Measurements from ENCODE around the gene PRRX1.

The PRRX1 gene

DNA sequence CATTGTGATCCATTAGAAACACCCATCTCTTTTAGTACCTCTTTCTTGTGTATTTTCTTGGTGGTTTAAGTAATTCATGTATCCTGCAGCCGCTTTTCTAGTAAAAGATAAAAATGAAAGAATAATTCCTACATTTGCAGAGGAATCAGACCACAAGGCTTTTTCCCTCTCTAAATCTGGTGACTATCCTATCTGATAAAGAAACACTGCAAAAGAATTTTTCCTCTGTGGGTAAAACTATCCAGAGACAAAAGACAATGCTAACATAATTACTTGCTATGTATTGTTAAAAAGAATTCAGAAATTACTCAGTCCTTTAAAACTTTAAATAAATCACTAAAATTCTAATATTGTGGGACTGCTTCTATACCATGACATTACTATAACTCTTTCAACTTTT lies 51.0 kb downstream of the PRRX1 start:
- Mint-ChIP-seq H3K4me3 (no peak overlapping the region), H3K27me3 (no peaks in the 10 kb centered on the region), H3K4me1 (no peaks in the 10 kb centered on the region), H3K27ac (no peak overlapping the region), H3K36me3 (no peaks in the 10 kb centered on the region), H3K9me3 (no peaks in the 10 kb centered on the region)
- ATAC-seq: no peak

DNA sequence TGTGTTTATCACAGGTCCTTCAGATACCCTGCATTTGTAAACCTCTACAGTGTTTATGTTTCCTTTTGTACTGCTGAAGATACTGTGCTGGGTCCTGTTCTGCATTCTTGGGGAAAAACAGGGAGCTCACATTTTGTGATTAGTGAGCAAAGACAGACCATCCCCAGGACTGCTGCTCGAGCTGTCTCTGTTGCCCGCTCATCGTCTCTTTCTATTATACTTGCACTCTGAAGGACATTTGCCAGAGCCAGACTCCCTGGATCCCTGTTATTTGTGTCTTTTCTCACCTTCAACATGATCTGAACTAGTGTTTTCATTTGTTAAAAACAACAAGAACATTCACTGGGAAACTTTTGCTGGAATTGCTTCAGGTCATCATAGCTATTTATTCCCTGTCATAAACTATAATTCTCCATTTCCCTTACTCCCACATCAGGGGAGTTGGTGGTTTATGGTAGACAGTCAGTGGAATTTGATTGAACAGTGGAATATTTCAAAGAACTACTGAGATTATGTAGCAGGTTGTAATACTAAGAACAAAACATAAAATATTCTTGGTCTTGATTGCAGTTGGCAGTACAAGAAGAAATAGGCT lies 53.0 kb downstream of the PRRX1 start:
- H3K9me3 Mint-ChIP-seq: no peaks in the 10 kb centered on the region
- no peaks in the 10 kb centered on the region for H3K27me3 Mint-ChIP-seq
- no peaks in the 10 kb centered on the region for H3K4me1 Mint-ChIP-seq
- ATAC-seq: no peak
- no peak overlapping the region for H3K27ac Mint-ChIP-seq
- H3K4me3 Mint-ChIP-seq: no peak overlapping the region
- no peaks in the 10 kb centered on the region for H3K36me3 Mint-ChIP-seq

DNA sequence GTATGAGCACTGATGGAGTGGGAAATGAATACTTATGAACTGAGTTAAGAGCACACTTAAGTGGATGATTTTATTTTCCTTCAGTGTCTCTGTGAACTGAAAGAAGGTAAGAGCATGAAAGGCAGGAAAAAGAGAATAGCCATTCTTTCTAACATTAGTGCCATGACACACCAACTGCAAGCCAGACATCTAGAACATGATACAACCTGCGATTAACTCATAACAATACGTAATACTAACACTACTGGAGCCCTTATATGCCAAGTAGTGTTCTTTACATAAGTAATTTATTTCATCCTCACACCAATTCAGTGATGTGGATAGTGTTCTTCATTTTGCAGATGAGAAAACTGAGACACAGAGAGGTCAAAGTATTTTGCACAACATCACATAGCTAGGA lies 56.7 kb downstream of the PRRX1 start:
- no peaks in the 10 kb centered on the region for H3K4me1 Mint-ChIP-seq
- no peak overlapping the region for H3K27ac Mint-ChIP-seq
- no peaks in the 10 kb centered on the region for H3K36me3 Mint-ChIP-seq
- H3K9me3 Mint-ChIP-seq: no peaks in the 10 kb centered on the region
- ATAC-seq: no peak
- H3K4me3 Mint-ChIP-seq: no peak overlapping the region
- H3K27me3 Mint-ChIP-seq: no peaks in the 10 kb centered on the region

DNA sequence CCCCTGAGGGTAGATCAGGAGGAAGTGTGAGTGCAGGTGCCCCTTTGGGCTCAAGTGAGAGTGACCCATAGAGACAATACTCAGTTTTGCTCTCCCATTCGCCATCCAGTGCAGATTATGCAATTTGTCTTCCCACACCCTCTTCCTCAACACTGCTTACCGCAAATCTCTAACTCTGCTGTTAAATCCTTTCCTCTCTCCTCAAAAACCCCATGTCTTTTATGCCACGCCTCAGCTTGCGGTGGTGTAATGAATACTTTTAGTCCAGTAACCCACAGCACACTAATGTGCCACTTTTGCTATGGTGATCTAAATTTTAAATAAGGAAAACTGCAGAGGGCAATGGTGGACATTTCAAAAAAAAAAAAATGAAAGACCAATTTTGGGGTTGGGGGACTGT lies 57.7 kb downstream of the PRRX1 start:
- Mint-ChIP-seq H3K27ac (no peak overlapping the region), H3K27me3 (no peaks in the 10 kb centered on the region), H3K9me3 (no peaks in the 10 kb centered on the region), H3K4me1 (no peaks in the 10 kb centered on the region), H3K36me3 (no peaks in the 10 kb centered on the region), H3K4me3 (no peak overlapping the region)
- ATAC-seq: no peak

DNA sequence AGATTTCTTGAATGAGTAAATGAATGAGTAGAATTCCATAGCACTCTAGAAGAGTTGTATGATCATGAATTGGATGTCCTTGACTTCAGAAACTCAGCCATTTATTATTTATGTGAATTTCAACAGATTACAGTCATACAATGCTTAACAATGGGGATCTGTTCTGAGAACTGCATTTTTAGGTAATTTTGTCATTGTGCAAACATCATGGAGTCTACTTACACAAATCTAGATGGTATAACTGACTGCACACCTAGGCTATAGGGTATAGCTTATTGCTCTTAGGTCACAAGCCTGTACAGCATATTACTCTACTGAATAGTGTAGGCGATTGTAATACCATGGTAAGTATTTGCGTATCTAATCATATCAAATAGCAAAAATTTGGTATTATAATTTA lies 59.6 kb downstream of the PRRX1 start:
- Mint-ChIP-seq H3K4me1 (no peaks in the 10 kb centered on the region), H3K27ac (no peak overlapping the region), H3K9me3 (no peaks in the 10 kb centered on the region), H3K4me3 (no peak overlapping the region), H3K36me3 (no peaks in the 10 kb centered on the region), H3K27me3 (no peaks in the 10 kb centered on the region)
- no peak for ATAC-seq

DNA sequence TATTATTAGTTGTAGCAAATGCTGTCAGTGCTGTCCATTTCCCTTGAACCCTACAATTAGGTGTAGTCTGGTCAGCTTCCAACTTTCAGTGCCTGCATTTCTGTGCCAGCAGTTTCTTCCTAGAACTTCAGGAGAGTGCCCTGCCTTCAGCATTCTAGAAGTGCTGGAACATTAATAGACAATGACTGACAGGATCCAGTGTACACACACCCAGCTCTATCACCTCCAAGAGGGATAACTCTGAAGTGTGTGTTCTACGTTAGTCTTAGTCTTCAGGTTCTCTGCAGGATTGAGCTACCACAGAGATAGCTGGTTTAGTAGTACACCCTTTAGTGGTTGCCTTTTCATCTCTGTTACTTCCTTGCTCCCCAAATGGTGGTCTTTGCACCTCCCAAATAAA lies 61.4 kb downstream of the PRRX1 start:
- no peaks in the 10 kb centered on the region for H3K4me1 Mint-ChIP-seq
- H3K4me3 Mint-ChIP-seq: no peak overlapping the region
- no peak for ATAC-seq
- no peaks in the 10 kb centered on the region for H3K27me3 Mint-ChIP-seq
- H3K9me3 Mint-ChIP-seq: no peaks in the 10 kb centered on the region
- no peaks in the 10 kb centered on the region for H3K36me3 Mint-ChIP-seq
- no peak overlapping the region for H3K27ac Mint-ChIP-seq

DNA sequence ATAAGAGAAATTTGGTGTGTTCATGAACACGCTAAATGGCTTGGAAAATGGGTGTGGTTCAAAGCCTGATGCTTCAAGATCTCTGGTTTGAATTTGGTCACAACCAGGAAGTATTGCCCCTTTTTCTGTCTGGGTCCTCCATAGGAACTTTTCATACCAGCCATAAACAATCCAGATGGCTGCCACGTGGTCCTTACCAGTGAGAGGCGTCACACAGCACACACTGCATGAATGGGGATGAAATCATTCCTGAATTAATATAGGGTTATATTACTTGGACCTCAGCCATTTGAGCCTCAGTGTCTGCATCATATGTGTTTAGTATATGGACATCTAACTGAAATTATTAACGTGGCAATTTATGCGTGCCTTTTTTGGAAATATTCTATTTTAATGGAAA lies 64.0 kb downstream of the PRRX1 start:
- Mint-ChIP-seq H3K4me1 (no peaks in the 10 kb centered on the region), H3K4me3 (no peak overlapping the region), H3K27ac (no peak overlapping the region), H3K27me3 (no peaks in the 10 kb centered on the region), H3K36me3 (no peaks in the 10 kb centered on the region), H3K9me3 (no peaks in the 10 kb centered on the region)
- ATAC-seq: no peak

DNA sequence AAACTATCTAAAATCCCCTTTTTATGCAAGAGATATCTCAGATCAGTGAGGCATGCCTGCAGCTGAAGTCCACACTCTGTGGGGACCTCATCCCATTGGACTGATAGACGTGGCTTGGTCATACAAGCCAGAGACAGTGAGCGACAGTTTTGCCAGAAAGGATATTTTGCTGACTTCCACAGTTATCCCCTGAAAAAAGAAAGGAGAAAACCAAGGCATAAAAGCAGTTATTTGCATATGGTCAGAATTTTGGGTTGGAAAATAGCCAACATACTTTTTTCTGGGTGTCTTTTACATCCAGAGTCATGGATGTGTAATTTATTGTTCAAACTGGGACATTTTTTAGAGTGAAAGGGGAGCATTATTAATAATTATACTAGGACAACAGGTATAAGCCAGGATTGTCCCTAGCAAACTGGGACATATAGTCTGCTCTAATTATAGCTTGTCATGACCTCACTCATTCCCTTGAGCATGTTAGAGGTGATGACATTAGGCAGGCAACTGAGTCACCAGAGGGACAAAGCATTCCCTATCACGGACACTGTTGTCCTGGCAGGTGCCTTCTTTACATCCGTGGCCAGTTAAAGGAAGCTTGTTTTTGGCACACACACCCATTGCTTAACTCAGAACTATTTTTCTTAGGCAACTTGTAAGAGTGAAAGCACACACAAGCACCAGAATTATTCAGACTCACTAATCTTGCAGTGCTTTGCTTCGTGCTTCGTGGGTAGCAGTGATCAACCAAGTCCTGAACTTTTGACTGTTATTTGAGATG lies 65.5 kb downstream of the PRRX1 start:
- H3K4me3 Mint-ChIP-seq: no peak overlapping the region
- H3K36me3 Mint-ChIP-seq: no peaks in the 10 kb centered on the region
- H3K9me3 Mint-ChIP-seq: no peaks in the 10 kb centered on the region
- no peaks in the 10 kb centered on the region for H3K4me1 Mint-ChIP-seq
- no peaks in the 10 kb centered on the region for H3K27me3 Mint-ChIP-seq
- no peak overlapping the region for H3K27ac Mint-ChIP-seq
- no peak for ATAC-seq

DNA sequence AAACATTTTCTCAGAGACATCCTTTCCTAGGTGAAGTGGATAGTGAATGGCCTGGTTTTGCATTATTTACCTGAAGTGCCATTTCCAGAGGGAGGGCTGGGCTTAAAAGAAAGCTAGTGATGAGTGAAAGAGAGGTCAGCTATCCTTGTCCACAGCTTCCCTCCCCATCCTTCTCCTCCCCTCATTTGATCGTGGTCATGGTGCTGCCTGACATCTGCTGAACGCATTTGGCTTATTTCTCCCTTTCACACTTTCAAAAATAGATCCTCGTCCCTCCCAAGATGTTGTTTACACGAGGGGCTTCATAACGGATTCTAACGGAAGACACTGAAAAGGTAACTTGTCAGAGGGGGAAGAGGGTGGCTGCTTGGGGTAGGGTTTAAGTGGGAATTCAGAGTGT lies 66.1 kb downstream of the PRRX1 start:
- Mint-ChIP-seq H3K27ac (no peak overlapping the region), H3K9me3 (no peaks in the 10 kb centered on the region), H3K4me1 (no peaks in the 10 kb centered on the region), H3K27me3 (no peaks in the 10 kb centered on the region), H3K36me3 (no peaks in the 10 kb centered on the region), H3K4me3 (no peak overlapping the region)
- ATAC-seq: no peak

DNA sequence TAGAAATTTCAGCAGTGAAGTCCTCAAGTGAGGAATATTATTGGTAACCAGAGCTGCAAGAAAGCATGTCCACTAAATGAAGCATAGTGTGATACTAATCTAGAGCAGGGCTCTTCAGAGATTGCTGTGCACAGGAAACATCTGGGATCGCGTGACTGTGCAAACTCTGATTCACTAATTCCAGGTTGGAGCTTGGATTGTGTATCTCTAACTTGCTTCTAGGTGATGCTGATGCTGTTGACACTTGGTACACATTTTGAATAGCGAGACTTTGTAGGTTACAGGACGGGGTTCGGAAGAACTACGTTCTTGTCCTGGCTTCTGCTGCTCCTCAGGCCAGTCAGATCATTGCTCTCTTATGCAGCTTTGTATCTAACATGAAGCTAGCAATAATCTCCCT lies 66.5 kb downstream of the PRRX1 start:
- no peak for ATAC-seq
- no peaks in the 10 kb centered on the region for H3K36me3 Mint-ChIP-seq
- H3K27me3 Mint-ChIP-seq: no peaks in the 10 kb centered on the region
- H3K9me3 Mint-ChIP-seq: no peaks in the 10 kb centered on the region
- no peak overlapping the region for H3K4me3 Mint-ChIP-seq
- H3K4me1 Mint-ChIP-seq: no peaks in the 10 kb centered on the region
- H3K27ac Mint-ChIP-seq: no peak overlapping the region

DNA sequence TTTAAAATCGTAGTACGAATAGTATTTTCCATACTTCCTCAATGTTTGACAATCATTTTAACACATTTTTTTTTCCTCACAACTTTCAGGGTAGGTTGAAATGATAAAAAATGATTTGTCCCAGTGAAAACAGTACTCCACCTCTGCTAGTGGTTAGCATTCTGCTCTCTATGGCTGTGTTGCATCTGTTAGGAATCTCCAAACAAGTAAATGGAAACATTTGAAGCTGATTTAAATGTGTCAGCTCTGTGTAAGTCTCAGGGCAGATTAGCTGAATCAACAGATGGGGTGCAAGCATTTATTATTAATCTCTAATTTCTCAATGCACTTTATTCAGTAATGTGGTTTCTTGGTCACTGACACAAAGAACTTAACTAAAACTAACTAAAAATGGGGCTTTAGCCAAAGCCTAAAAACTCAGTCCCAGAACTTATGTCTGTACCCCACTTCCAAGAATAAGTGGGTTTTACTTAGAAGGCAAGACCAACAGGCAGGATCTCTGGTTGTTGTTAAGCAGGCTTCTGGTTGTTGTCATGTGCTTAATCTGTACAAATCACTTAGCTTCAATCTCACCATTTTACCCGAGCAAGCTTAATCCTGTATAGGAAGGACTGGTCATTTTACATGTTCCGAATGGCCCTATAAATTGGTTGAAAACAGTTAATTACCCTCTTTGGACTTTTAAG lies 67.8 kb downstream of the PRRX1 start:
- no peak for ATAC-seq
- H3K4me1 Mint-ChIP-seq: no peaks in the 10 kb centered on the region
- peaks cover 12% of the 10 kb centered on the region for H3K27me3 Mint-ChIP-seq
- H3K4me3 Mint-ChIP-seq: no peak overlapping the region
- no peak overlapping the region for H3K27ac Mint-ChIP-seq
- no peaks in the 10 kb centered on the region for H3K9me3 Mint-ChIP-seq
- no peaks in the 10 kb centered on the region for H3K36me3 Mint-ChIP-seq

DNA sequence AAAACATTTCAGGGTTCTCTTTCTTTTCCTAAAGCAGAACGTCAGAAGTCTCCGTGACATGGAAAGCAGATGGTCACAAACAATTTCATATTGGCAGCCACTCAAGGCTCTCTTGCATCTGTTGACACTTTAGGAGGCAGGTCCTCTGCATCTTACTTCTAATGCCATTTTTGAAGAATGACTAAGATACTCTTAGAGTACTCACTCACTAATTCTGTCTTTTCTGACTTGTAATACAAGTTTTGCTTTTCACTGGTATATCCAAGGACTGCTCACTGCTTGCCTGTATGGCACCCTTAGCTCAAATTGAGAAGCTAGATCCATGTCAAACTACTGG lies 68.3 kb downstream of the PRRX1 start:
- no peak for ATAC-seq
- Mint-ChIP-seq H3K4me3 (no peak overlapping the region), H3K27me3 (peaks cover 18% of the 10 kb centered on the region), H3K36me3 (no peaks in the 10 kb centered on the region), H3K4me1 (no peaks in the 10 kb centered on the region), H3K9me3 (no peaks in the 10 kb centered on the region), H3K27ac (no peak overlapping the region)

DNA sequence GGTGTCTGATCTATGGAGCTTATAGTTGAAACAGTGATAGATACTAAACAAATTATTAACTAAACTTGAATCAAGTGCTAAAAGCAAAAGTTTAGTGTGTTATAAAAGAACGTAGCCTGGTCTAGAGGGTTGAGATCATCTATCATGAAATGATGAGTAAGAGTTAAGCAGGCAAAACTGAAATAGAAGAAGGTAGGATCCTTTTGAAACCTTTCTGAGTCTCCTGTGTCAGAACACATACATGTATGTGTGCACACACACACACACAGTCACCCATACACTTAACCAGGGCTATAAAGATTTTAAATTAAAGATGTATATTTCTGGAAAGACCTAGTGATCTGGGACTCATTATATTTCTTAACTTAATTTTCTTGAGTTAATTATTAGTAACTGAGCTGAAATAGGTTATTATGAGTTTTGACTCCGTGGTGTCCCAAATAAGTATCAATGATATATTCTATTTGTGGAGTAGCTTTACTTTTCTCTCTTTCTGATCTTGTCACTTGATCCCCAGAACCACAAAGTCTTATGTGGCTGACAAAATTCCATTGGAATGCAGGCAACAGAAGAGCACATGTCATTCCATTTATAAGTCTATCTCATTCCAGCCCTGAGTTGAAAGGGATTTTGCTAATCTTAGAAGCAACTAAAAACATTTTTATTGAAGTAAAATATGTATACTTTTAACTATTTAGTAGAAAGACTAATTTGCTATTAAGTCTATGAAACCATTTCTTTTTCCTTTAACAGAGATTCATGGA lies 70.7 kb downstream of the PRRX1 start:
- Mint-ChIP-seq H3K27ac (no peak overlapping the region), H3K4me1 (no peaks in the 10 kb centered on the region), H3K4me3 (no peak overlapping the region), H3K27me3 (peaks cover 32% of the 10 kb centered on the region), H3K9me3 (no peaks in the 10 kb centered on the region), H3K36me3 (no peaks in the 10 kb centered on the region)
- ATAC-seq: no peak

DNA sequence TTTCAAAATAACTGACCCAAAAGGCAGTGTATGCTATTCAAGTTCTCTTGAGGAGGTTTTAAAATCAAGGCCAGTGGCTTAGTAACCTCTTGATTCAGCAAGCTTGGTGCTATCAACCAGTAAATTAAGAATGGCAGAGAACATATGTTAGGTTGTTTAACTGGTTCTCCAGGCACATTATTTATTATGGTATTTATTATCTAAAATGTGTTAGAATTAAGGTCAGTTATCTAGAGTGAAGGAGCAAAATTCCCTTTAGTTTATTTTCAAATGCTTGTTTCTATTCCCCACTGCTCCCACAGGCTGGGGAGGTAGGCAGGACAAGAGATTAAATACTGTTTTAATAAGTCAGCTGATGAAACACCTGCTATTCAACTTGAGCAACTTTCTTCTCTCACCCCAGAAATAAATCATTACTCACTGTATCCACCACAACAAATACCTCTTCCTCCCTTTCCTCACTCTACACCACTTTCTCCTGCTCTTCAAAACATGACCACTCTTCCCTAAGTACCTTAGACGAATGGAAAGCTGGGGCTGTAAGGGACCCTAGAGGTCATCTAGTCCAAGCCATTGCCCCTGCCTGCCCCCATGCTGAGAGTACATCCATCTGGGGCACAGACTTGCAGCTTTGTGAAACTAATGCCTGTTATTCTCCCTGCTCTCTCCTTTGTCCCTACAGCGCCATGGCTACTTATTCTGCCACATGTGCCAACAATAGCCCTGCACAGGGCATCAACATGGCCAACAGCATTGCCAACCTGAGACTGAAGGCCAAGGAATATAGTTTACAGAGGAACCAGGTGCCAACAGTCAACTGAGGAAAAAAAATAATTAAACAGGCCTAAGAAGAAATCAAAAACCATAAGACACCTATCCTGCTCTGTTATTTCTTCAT lies 71.7 kb downstream of the PRRX1 start:
- Mint-ChIP-seq H3K9me3 (peaks cover 3% of the 10 kb centered on the region), H3K27me3 (peaks cover 32% of the 10 kb centered on the region), H3K4me3 (no peak overlapping the region), H3K4me1 (no peaks in the 10 kb centered on the region), H3K36me3 (no peaks in the 10 kb centered on the region), H3K27ac (no peak overlapping the region)
- no peak for ATAC-seq

DNA sequence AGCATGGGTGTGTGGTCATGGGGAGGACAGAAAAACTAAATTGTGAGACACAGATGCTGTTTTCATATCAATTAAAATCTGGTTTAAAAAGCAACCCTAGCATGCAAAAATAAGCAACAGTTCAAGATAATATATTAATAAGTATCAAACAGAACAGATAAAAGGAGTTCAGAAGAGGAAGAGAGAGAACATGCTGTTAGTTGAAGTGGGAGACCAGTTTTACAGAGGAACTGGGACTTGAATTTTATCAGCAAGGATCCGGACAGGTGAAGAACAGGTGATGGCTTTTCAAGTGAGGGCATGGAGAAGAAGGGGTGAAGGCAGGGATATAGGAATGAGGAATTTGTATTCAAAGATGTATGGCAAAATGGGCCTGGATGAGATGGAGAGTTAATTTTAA lies 75.9 kb downstream of the PRRX1 start:
- no peak overlapping the region for H3K4me3 Mint-ChIP-seq
- H3K4me1 Mint-ChIP-seq: no peaks in the 10 kb centered on the region
- no peak for ATAC-seq
- H3K36me3 Mint-ChIP-seq: no peaks in the 10 kb centered on the region
- H3K9me3 Mint-ChIP-seq: peaks cover 15% of the 10 kb centered on the region
- peaks cover 32% of the 10 kb centered on the region for H3K27me3 Mint-ChIP-seq
- H3K27ac Mint-ChIP-seq: no peak overlapping the region

Measured in stimulated activated memory B cell treated with anti-CD40 and anti-IgM and Interleukin-4, amounts not matched to agents 10 μg/mL and 1 μg/mL and 100 μg/mL, for 72 hours (primary cell).